ENCODE results near the gene CASKIN1. TPM values are rescaled to one million over a fixed set of nuclear protein-coding genes. Genes with fewer than 3 reads are reported as not detected.
A peak's percentile ranks its signal among the peaks of the same experiment; 100 is the strongest.

The CASKIN1 gene
- total and polyA plus RNA-seq, 10 of the 15 experiments (the other 5 are each of a cell fraction or from before 2014, with no cell fraction given): 0.03 to 0.33 (median 0.11) TPM; not detected in 5

DNA sequence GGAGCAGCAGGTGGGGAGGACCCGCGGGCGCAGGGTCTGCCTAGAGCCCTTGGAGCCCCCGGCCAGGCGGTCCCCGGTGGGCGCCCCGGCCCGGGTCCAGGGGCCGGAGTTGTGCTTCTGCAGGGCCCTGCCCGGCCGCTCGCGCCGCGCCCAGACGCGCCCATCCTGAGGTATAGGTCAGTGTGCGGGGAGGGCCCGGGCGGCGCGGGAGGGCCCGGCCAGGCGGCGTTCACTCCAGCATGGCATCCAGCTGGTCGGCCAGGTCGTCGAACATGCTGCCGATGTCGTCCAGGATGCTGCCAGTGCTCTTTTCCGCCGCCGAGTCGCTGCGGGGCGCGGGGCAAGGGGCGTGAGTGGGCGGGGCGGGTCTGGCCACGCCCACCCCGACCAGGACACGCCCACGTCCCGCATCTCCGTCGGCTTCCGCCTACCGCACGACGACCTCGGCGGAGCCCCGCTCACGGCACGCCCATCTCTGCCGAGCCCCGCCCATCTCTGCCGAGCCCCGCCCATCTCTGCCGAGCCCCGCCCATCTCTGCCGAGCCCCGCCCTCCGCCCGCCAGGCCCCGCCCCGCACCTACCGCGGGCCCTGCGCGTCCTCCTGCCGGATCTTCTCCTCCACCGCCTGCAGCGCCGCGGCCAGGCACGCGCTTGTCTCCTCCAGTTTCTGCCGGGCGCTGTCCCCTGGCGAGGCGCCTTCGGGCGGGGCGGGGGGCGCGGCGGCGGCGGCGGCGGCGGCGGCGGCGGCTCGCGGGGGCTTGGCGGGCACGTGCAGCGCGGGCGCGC, 17.9 kb downstream of the CASKIN1 start (continued):
- TF ChIP-seq LARP7 (IDR thresholded peaks at IDR 0.05): no peak
- TF ChIP-seq, protein P1, sequence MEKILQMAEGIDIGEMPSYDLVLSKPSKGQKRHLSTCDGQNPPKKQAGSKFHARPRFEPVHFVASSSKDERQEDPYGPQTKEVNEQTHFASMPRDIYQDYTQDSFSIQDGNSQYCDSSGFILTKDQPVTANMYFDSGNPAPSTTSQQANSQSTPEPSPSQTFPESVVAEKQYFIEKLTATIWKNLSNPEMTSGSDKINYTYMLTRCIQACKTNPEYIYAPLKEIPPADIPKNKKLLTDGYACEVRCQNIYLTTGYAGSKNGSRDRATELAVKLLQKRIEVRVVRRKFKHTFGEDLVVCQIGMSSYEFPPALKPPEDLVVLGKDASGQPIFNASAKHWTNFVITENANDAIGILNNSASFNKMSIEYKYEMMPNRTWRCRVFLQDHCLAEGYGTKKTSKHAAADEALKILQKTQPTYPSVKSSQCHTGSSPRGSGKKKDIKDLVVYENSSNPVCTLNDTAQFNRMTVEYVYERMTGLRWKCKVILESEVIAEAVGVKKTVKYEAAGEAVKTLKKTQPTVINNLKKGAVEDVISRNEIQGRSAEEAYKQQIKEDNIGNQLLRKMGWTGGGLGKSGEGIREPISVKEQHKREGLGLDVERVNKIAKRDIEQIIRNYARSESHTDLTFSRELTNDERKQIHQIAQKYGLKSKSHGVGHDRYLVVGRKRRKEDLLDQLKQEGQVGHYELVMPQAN (conservative IDR thresholded peaks at IDR 0.05): no peak
- TF ChIP-seq TARDBP (IDR thresholded peaks at IDR 0.05; ENCODE audit: borderline replicate concordance): no peak

DNA sequence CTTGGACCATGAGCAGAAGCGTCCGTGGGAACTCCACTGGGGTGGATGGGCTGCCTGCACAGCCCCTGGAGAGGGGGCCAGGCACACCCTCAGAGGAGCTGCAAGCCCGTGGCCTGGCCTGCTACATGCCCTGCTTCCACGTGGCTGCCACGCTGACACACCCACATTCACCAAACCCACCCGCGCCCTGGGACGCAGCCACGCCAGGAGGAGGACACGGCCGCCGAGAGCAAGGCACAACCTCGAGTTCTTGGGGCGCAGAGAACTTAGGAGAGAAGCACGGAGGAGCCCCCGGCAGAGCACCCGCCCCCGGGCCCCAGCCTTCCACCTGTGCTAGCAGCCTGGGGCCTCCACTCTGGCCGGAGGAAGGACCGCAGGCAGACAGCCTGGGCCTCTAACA, 18.8 kb downstream of the CASKIN1 start:
- DNase-seq (ENCODE audit: low read depth, low spot score): no peak
- H4K20me1 ChIP-seq (ENCODE audit: control insufficient read depth, insufficient read depth): no peaks in the 10 kb centered on the region
- RAD21 ChIA-PET (ENCODE audit: unreplicated experiment): no interaction called here
- H3K9me3 ChIP-seq (replicated peaks; ENCODE audit: control insufficient read depth, insufficient read depth, low read length): no peaks in the 10 kb centered on the region
- CTCF ChIA-PET: no interaction called here
- in situ Hi-C loops (cut with MboI): no loop called here
- no peak for TF ChIP-seq ZNF622 (IDR thresholded peaks at IDR 0.05)
- TF ChIP-seq, protein P2, sequence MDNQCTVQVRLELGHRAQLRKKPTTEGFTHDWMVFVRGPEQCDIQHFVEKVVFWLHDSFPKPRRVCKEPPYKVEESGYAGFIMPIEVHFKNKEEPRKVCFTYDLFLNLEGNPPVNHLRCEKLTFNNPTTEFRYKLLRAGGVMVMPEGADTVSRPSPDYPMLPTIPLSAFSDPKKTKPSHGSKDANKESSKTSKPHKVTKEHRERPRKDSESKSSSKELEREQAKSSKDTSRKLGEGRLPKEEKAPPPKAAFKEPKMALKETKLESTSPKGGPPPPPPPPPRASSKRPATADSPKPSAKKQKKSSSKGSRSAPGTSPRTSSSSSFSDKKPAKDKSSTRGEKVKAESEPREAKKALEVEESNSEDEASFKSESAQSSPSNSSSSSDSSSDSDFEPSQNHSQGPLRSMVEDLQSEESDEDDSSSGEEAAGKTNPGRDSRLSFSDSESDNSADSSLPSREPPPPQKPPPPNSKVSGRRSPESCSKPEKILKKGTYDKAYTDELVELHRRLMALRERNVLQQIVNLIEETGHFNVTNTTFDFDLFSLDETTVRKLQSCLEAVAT (IDR thresholded peaks at IDR 0.05): no peak
- no peak for TF ChIP-seq CEBPB (IDR thresholded peaks at IDR 0.05; ENCODE audit: borderline replicate concordance in 1 of 2, low read depth in 2 of 2, low read length in 2 of 2)
- TF ChIP-seq POLR2AphosphoS5 (IDR thresholded peaks at IDR 0.05; ENCODE audit: low read length): no peak
- TF ChIP-seq, protein P3, sequence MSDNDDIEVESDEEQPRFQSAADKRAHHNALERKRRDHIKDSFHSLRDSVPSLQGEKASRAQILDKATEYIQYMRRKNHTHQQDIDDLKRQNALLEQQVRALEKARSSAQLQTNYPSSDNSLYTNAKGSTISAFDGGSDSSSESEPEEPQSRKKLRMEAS (IDR thresholded peaks at IDR 0.05; ENCODE audit: low read depth, low read length): no peak
- no peak for TF ChIP-seq IRF4 (IDR thresholded peaks at IDR 0.05; ENCODE audit: low read depth, low read length)
- no peak for TF ChIP-seq SMARCA5 (IDR thresholded peaks at IDR 0.05)
- TF ChIP-seq RAD51 (IDR thresholded peaks at IDR 0.05): no peak
- TF ChIP-seq CREM (IDR thresholded peaks at IDR 0.05; ENCODE audit: low read depth): no peak
- TF ChIP-seq, protein P4, sequence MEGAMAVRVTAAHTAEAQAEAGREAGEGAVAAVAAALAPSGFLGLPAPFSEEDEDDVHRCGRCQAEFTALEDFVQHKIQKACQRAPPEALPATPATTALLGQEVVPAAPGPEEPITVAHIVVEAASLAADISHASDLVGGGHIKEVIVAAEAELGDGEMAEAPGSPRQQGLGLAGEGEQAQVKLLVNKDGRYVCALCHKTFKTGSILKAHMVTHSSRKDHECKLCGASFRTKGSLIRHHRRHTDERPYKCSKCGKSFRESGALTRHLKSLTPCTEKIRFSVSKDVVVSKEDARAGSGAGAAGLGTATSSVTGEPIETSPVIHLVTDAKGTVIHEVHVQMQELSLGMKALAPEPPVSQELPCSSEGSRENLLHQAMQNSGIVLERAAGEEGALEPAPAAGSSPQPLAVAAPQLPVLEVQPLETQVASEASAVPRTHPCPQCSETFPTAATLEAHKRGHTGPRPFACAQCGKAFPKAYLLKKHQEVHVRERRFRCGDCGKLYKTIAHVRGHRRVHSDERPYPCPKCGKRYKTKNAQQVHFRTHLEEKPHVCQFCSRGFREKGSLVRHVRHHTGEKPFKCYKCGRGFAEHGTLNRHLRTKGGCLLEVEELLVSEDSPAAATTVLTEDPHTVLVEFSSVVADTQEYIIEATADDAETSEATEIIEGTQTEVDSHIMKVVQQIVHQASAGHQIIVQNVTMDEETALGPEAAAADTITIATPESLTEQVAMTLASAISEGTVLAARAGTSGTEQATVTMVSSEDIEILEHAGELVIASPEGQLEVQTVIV (IDR thresholded peaks at IDR 0.05; ENCODE audit: borderline replicate concordance, partially characterized antibody): no peak
- TF ChIP-seq CBX5 (IDR thresholded peaks at IDR 0.05; ENCODE audit: low read depth): no peak
- no peak for TF ChIP-seq CREB1 (IDR thresholded peaks at IDR 0.05; ENCODE audit: low read depth)
- TF ChIP-seq NR2C1 (IDR thresholded peaks at IDR 0.05): no peak
- no peak overlapping the region for H3K27ac ChIP-seq (ENCODE audit: control insufficient read depth, insufficient read depth)
- POLR2A ChIA-PET: no interaction called here
- H3K4me2 ChIP-seq (ENCODE audit: control insufficient read depth, insufficient read depth): no peak overlapping the region
- H3K79me2 ChIP-seq (ENCODE audit: control insufficient read depth, insufficient read depth, low read length): no peaks in the 10 kb centered on the region
- intact Hi-C loops (cut with micrococcal nuclease; ENCODE audit: unreplicated experiment): no loop called here
- no peaks in the 10 kb centered on the region for H3K4me1 ChIP-seq (ENCODE audit: control insufficient read depth, insufficient read depth, low read length)
- FAIRE-seq: no peak
- BruUV-seq (replicated peaks): TSS peak; percentile 91
- 93% methylated on average over 15 of the region's 20 CpGs for WGBS (ENCODE audit: insufficient coverage, insufficient replicate concordance, low lambda C conversion rate, missing lambda C conversion rate)
- no peaks in the 10 kb centered on the region for H3K27me3 ChIP-seq (replicated peaks in 1 of 2; ENCODE audit: control insufficient read depth in 2 of 2, insufficient read depth in 2 of 2, low read length in 1 of 2)
- no peak overlapping the region for H2AFZ ChIP-seq (ENCODE audit: control insufficient read depth, low read depth, low read length)
- SMC1A ChIA-PET (ENCODE audit: uncharacterized antibody, unreplicated experiment): no interaction called here
- no peak overlapping the region for H3K9ac ChIP-seq (ENCODE audit: control insufficient read depth, insufficient read depth, low read length)
- peaks cover 7% of the 10 kb centered on the region in 2 experiments; a peak in 3 of 4 replicates for H3K36me3 ChIP-seq (ENCODE audit: control insufficient read depth in 2 of 2, insufficient read depth in 2 of 2, low read length in 1 of 2)
- no peak for ATAC-seq
- H3K4me3 ChIP-seq: no peak overlapping the region
